ENCODE data around the gene KRTAP20-2.

DNA sequence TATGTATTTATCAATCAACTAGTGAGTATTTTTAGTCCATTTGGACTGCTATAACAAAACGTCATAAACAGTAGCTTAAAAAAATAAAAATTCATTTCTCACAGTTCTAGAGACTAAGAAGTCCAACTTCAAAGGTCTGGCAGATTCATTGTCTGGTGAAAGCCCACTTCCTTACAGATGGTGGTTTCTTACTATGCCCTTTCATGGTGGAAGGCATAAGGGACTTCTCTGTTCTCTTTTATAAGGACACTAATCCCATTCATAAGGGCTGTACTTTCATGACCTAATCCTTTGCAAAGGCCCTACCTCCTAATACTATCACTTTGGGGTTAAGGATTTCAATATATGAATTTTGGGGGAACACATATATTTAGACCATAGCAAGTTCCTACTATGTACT is 45.6 kb downstream of the KRTAP20-2 start:
- no peak for TF ChIP-seq POLR2AphosphoS5 (IDR thresholded peaks at IDR 0.05)
- TF ChIP-seq POLR2A (IDR thresholded peaks at IDR 0.05) = no peak
- no peak for TF ChIP-seq EP300 (IDR thresholded peaks at IDR 0.05; ENCODE audit: low read depth)
